ENCODE measurements around the gene PRR16.

PRR16 gene

GRCh38 chr5:120539471-120539870 lies 75.4 kb downstream of the PRR16 start:
- no peak for TF ChIP-seq CTCF (IDR thresholded peaks at IDR 0.05; ENCODE audit: low read depth, low read length)
- no peak overlapping the region for H3K4me3 ChIP-seq (ENCODE audit: low read depth, low read length)

GRCh38 chr5:120540097-120540496 lies 76.0 kb downstream of the PRR16 start:
- H3K4me3 ChIP-seq (ENCODE audit: low read depth, low read length) = no peak overlapping the region
- TF ChIP-seq CTCF (IDR thresholded peaks at IDR 0.05; ENCODE audit: low read depth, low read length) = no peak

GRCh38 chr5:120544043-120544442 lies 79.9 kb downstream of the PRR16 start:
- TF ChIP-seq CTCF (IDR thresholded peaks at IDR 0.05; ENCODE audit: low read depth, low read length) = no peak
- no peak overlapping the region for H3K4me3 ChIP-seq (ENCODE audit: low read depth, low read length)

DNA sequence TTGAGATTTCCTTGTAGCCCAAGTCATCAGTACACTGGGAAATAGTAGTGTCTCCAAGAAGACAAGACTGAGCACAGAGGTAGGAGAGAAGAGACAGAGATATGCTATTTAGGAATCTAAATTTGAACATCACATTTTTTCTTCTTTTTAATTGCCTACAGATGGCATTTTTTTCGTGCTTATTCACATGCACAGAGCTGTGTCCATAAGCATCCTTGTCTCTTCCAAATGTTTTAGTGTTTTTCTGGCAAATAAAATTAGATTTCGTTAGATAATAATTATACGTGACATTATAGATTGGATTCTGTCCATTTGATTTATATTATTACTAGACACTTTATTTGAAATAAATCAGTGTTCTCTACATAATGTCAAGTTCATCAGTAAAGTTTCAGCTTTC lies 80.9 kb downstream of the PRR16 start:
- TF ChIP-seq CTCF (IDR thresholded peaks at IDR 0.05; ENCODE audit: low read depth, low read length) = no peak
- H3K4me3 ChIP-seq (ENCODE audit: low read depth, low read length) = no peak overlapping the region

DNA sequence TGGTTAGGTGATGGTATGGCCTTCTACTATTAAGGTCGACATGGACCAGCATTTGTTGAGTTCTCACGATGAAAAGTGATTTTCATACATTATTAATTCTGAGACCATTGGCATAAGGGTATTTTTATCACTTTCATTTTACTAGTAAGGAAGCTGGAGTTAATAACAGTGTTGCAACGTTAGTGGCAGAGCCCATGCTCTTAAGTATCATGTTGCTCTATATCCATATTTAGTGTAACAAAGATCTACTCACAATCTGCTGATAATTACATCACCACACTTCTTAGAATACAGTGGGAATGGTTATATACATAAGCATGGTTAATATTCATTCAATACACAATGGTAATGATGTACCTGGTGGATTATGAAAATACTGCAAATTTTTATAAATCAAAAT lies 81.9 kb downstream of the PRR16 start:
- TF ChIP-seq CTCF (IDR thresholded peaks at IDR 0.05; ENCODE audit: low read depth, low read length) = no peak
- no peak overlapping the region for H3K4me3 ChIP-seq (ENCODE audit: low read depth, low read length)

DNA sequence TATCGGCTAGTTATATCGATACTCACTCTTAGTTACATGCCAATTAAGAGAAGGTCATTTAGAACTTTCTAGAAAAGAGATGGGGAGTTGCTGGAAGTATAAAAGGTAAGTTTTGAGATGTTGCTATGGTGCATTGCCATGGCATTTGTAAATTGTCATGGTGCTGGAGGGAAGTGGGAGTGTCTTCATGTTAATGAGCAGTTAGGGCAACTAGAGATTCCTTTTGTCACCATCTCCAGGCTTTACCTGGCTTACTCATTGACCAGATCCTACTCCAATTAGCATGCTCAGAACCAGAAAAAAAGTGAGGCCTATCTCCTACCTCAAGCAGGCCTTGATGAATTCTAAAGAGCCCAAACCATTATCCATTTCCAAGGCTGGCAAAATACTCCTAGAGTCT lies 82.8 kb downstream of the PRR16 start:
- no peak overlapping the region for H3K4me3 ChIP-seq (ENCODE audit: low read depth, low read length)
- TF ChIP-seq CTCF (IDR thresholded peaks at IDR 0.05; ENCODE audit: low read depth, low read length) = no peak

DNA sequence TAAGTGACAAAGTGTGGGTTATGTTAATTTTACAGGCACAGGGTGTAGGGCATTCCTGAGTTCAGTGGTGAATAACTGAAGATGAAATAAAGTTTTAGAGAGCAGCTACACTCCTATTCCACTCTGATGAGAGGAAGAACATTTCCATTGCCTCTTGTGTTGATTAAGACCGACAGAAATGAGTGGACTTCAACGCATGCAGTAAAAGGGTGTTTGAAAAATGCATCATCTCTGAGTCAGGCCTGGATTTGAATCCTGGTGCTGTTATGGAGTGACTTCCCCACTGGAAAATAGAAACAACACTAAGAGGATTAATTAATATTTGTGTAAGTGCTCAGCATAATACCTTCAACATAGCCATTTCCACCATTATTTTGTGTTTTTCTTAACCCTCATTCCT lies 86.3 kb downstream of the PRR16 start:
- H3K4me3 ChIP-seq (ENCODE audit: low read depth, low read length) = no peak overlapping the region
- no peak for TF ChIP-seq CTCF (IDR thresholded peaks at IDR 0.05; ENCODE audit: low read depth, low read length)
